Activated effector memory CD4-positive, alpha-beta T cell treated with anti-CD3 and anti-CD28 coated beads, Interleukin-2, amount 50 U/mL, for 16 hours (primary cell): Measurements from ENCODE around the gene PGM3.
A peak's percentile ranks its signal among the peaks of the same experiment; 100 is the strongest.
"Not testable (repeated sequence)": the region's sequence is repeated elsewhere in the genome, so short reads cannot be mapped to it uniquely, and the experiment has no call there.

Experiments
- DNase-seq: peaks from one replicate; pipeline ENCODE4 v3.0.0-alpha.2; 2020

Gene PGM3

DNA sequence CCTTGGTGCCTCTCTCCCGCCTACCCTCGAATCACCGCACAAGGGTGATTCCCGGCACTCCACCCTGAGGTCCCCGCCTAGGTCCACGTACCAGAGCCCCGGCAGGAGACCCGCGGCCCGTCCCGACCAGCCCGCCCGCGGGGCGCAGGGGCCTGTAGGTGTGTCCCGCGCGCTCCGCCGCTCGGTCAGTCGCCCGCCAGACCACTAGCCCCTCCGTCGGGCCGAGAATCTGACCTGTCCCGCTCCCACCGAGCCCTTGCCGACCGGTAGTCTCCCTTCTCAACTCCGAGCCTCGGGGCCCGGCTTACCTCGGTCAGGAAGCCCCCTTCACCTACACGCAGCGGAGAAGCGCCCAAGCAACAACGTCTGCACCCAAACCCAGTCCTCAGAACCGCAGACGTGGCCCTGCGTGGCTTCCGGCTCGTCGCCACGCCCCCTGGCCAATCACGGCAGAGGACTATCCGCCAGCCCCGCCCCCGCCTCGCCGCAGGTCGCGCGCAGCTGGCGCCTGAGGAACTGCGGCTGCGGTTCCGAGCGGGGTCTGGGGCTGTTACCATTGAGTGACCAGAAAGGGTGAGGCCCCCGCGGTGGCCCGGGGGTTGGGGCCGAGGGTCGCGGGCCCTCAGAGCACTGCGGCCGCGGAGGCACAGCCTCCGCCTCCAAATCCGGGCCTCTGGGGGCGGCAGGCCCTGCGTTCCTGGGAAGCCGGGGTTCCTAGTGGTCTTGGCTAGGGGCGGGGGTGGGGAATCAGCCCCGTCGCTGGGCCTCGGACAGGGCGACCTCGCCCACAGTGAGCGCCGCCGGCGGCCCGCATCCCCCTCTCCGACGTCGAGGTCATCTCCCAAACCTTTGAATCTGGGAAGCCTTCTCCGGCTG, at the start of gene PGM3, which contains the start of gene RWDD2A:
Gene PGM3, minus strand, starts transcription at position 395 of the 876 bp plus-strand sequence. CDS start 2,253 bp downstream, outside the sequence.
Gene RWDD2A, plus strand, starts transcription at position 487 of the 876 bp plus-strand sequence. CDS start 1,095 bp downstream, outside the sequence.
- DNase-seq: peak; percentile 96

GRCh38 chr6:83231146-83231545, 38.1 kb upstream of the PGM3 start:
- no peak for DNase-seq

GRCh38 chr6:83226517-83226916, 33.5 kb upstream of the PGM3 start:
- DNase-seq: no peak

- DNase-seq: no peak
Measured at GRCh38 chr6:83221889-83222479, 28.9 kb upstream of the PGM3 start.

DNA sequence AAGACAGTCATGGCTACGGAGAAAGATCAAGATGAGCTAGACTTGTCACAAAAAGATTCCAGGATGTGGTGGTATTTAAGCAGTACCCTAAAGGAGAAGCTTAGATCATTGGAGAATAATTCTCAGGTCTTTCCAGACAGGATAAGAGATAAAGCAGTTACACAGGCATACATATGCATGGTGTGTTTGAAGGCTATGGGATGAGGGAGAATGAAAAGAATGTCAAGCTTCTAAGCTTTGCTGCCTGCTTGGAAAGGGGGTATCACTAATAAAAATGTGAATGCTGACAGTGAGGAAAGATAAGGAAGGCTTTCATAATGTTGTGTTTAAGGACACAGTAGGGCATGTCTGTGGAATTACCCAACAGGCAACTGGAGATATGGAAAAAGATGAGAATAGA, 28.2 kb upstream of the PGM3 start:
- DNase-seq: no peak

DNA sequence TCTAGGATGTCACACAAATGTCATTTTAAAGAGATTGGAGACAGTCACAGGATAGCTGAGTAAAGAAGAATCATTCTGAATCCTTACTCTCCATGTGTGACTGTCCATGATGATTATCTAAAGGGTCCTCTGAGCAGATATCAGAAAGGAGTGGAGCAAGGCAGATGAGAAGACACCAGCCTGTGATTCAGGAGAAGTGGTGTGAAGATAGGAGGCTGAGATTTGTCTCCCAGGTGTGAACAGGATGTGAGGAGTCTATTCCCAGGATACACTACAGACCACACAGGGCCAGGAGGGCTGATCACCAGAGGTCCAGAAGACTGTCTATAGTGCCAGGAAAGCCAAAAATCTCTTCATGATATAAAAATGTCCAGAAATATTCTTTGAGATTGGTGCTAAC, 27.1 kb upstream of the PGM3 start:
- DNase-seq: no peak

- no peak for DNase-seq
Measured at GRCh38 chr6:83218646-83219045, 25.6 kb upstream of the PGM3 start.

- no peak for DNase-seq
Measured at GRCh38 chr6:83216806-83217205, 23.7 kb upstream of the PGM3 start.

GRCh38 chr6:83215131-83216047, 22.3 kb upstream of the PGM3 start:
- DNase-seq: peak; percentile 80

DNA sequence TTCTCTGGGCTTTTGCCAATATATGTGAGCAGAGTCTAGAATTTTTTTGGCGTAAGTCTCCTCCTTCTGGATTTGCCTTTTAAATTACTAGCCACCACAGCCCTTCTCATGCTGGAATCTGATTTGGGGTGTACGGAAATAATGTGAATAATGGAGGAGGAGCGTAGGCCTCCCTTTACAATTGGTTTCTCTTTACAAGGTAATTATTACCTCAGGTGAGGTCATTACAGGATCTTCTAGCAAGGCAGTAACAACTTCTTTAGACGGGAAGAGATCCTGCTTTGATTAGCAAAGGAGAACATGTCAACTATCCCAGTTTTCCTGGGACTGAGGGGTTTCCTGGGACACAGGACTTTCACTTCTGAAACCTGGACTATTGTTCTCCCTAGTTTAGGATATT, 9.0 kb upstream of the PGM3 start:
- DNase-seq: no peak

DNA sequence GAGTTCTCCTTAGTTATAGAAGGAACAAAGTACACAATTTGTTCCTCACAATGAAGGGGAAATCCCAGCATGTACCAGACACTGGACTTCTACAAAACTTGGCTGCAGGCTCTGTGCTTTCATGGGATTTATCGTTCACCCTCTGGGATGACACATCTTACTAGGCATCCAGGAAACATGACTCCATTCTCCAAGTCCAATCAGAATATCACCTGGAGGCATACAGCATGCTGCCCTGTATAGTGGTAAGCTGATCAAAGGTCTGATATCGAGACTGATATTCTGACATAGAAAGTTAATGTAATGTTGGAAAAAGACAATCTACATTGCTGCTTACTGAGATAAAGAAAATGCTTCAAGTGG, 6.8 kb upstream of the PGM3 start:
- DNase-seq: no peak

GRCh38 chr6:83199173-83199862, 6.3 kb upstream of the PGM3 start:
- DNase-seq: no peak

- DNase-seq: no peak
Measured at GRCh38 chr6:83198486-83199172, 5.6 kb upstream of the PGM3 start.

- DNase-seq: peak; percentile 73
Measured at GRCh38 chr6:83193747-83194566, 892 bp upstream of the PGM3 start.

- no peak for DNase-seq
Measured at GRCh38 chr6:83192456-83192855, 609 bp downstream of the PGM3 start.

DNA sequence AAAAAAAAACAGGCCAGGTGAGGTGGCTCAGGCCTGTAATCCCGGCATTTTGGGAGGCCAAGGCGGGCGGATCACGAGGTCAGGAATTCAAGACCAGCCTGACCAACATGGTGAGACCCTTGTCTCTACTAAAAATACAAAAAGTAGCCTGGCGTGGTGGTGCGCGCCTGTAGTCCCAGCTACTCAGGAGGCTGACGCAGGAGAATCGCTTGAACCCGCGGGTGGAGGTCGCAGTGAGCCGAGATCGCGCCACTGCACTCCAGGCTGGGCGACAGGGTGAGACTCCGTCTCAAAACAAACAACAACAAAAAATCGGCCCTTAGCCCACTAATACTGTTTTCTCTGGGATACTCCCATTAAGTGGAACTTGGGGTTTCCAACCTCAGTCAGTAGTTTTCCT, 1.1 kb downstream of the PGM3 start:
- DNase-seq: not testable (repeated sequence)

DNA sequence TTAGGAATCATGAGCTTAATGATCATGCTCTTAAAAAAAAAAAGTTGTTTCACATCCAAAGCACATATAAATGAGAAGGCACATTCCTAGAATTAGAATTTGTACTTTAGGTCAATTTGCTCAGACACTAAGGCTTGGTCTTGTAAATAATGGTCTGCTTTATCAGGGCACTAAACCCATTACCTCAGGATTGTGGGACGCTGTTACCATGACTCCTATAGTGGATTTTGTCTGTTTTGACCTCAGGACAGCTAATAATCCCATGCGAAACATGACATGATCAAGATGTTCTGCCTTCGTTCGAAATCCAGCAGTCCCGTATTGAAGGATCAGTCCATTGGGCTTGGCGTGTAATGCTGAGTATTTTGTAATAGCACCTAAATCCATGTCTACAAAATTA, 2.4 kb downstream of the PGM3 start:
- no peak for DNase-seq

DNA sequence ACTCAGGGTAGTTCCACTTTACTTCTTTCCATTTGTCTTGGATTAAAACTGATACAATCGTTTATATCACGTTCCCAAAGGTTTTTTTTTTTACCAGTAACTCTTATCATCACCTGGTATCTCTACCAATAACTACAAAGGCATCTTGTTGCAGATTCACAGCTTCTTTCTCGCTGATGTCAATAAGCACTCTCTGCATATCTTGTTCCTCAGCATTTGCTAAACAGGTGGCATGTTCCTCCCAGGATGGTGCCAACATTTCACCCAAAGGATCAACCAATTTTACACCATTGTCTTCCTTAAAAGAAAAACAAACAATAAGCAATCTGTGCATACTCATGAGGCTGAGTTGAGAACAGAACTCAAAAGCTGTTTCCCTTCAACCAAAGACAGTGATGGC, 4.6 kb downstream of the PGM3 start:
- DNase-seq: no peak

GRCh38 chr6:83185096-83185495, 8.0 kb downstream of the PGM3 start:
- no peak for DNase-seq

- no peak for DNase-seq
Measured at GRCh38 chr6:83183082-83183828, 9.8 kb downstream of the PGM3 start.
